K562 (cell line): ENCODE measurements around the gene NR6A1. TPM values are rescaled to one million over a fixed set of nuclear protein-coding genes. Genes with fewer than 3 reads are reported as not detected.

ENCODE experiments used
- ATAC-seq: fragments of 200-7000 bp; cut with Tn5 transposase; 3 replicates; pipeline ENCODE4 v1.9.1; 2020; ENCODE audit warnings: moderate library complexity
- BruUV-seq: library from RNA; stranded (reverse); fragments of 400-500 nt; replicated peaks from 2 replicates; lab custom pipeline; 2021; lab: Mats Ljungman, UMichigan
- CTCF ChIA-PET: fragments of 300-600 bp; formaldehyde crosslinking; extraction: SDS; loops from one replicate; lab custom pipeline; 2021; ENCODE audit warnings: low intra/inter-chr PET ratio; lab: Yijun Ruan, JAX
- POLR2A ChIA-PET: fragments of 300-600, 350-650 bp; sonication (Branson Sonifier 250); formaldehyde crosslinking; extraction: SDS; loops from one replicate; lab custom pipeline; 2021; ENCODE audit warnings: antibody characterized with exemption, inconsistent platforms; lab: Yijun Ruan, JAX
- DNase-seq, 4 experiments: peaks; one replicate each; pipeline versions ENCODE4 v3.0.0 to v3.0.0-alpha.2; 2011 to 2018; ENCODE audit warnings: low spot score in 3 of 4, mixed read lengths in 3 of 4; ENCODE audit errors: extremely low read depth in 1 of 4
- FAIRE-seq: peaks from 2 replicates; lab custom pipeline; 2011; peaks lifted over from hg19 to GRCh38; lab: Jason Lieb, UNC
- H2AFZ ChIP-seq: 2 replicates; pipeline ENCODE4 v1.6.0; 2011; ENCODE audit warnings: low read depth, low read length, control low read depth, inconsistent platforms
- H3K27ac ChIP-seq: fragments of 200-600 bp; 3 replicates; pipeline ENCODE4 v1.8.0; 2011; ENCODE audit warnings: low read depth, mild to moderate bottlenecking, control low read depth, inconsistent platforms, low read length, moderate library complexity, mixed read lengths; ENCODE audit errors: extremely low read depth
- H3K27me3 ChIP-seq, 2 experiments: fragments of 300-600 bp in 1 of 2; 2 replicates in 1 of 2; 3 replicates in 1 of 2; pipeline versions ENCODE4 v1.6.0 to v1.8.0; 2011; ENCODE audit warnings: inconsistent platforms in 2 of 2, low read length in 2 of 2, mild to moderate bottlenecking in 1 of 2, mixed read lengths in 1 of 2, moderate library complexity in 1 of 2; ENCODE audit not compliant: control insufficient read depth in 2 of 2, insufficient read depth in 2 of 2
- H3K36me3 ChIP-seq: fragments of 300-600 bp; 3 replicates; pipeline ENCODE4 v1.8.0; 2011; ENCODE audit warnings: mild to moderate bottlenecking, low read length, inconsistent platforms; ENCODE audit not compliant: control insufficient read depth, insufficient read depth
- H3K4me1 ChIP-seq, 2 experiments: fragments of 200-600 bp in 1 of 2; replicated peaks in 1 of 2; 2 replicates in 1 of 2; 3 replicates in 1 of 2; pipeline versions ENCODE4 v1.5.1 to v1.8.0; 2011; ENCODE audit warnings: inconsistent platforms in 2 of 2, low read length in 2 of 2, mild to moderate bottlenecking in 1 of 2, mixed read lengths in 1 of 2, moderate library complexity in 1 of 2; ENCODE audit not compliant: control insufficient read depth in 2 of 2, insufficient read depth in 2 of 2
- H3K4me2 ChIP-seq: 2 replicates; pipeline ENCODE4 v1.6.1; 2011; ENCODE audit warnings: low read length, control low read depth, inconsistent platforms, mixed read lengths; ENCODE audit not compliant: insufficient read depth
- H3K4me3 ChIP-seq: fragments of 200-600 bp; sonication (generic), shearing (Covaris generic); 2 replicates; pipeline ENCODE4 v1.5.1; 2016; ENCODE audit warnings: control low read depth, inconsistent platforms
- H3K79me2 ChIP-seq: fragments of 200-600 bp; 3 replicates; pipeline ENCODE4 v1.8.0; 2011; ENCODE audit warnings: low read length, inconsistent platforms; ENCODE audit not compliant: control insufficient read depth, insufficient read depth
- H3K9ac ChIP-seq, 2 experiments: 2 replicates each; pipeline versions ENCODE4 v1.6.0 to v1.6.1; 2011; ENCODE audit warnings: low read depth in 2 of 2, low read length in 2 of 2, control low read depth in 1 of 2, inconsistent platforms in 1 of 2, mild to moderate bottlenecking in 1 of 2, mixed read lengths in 1 of 2; ENCODE audit not compliant: insufficient read depth in 1 of 2
- H3K9me1 ChIP-seq: one replicate; pipeline ENCODE4 v1.6.0; 2011; ENCODE audit warnings: inconsistent platforms, mild to moderate bottlenecking, low read length, moderate library complexity; ENCODE audit not compliant: control insufficient read depth, insufficient read depth
- H3K9me3 ChIP-seq: replicated peaks from 2 replicates; pipeline ENCODE4 v1.5.1; 2011; ENCODE audit warnings: low read depth, low read length, inconsistent platforms; ENCODE audit not compliant: control insufficient read depth, insufficient read depth
- H4K20me1 ChIP-seq: replicated peaks from 2 replicates; pipeline ENCODE4 v1.6.1; 2011; ENCODE audit warnings: low read length, inconsistent platforms, mixed read lengths; ENCODE audit not compliant: control insufficient read depth, insufficient read depth
- BRD4 ChIP-seq: fragments of 200-600 bp; sonication (generic); IDR thresholded peaks from 2 replicates; pipeline ENCODE4 v1.6.1; 2017; ENCODE audit warnings: inconsistent platforms
- L3MBTL2 ChIP-seq: fragments of 450-650 bp; IDR thresholded peaks from 2 replicates; pipeline ENCODE4 v1.6.1; 2016; ENCODE audit warnings: mild to moderate bottlenecking, moderate library complexity
- SMARCB1 ChIP-seq: IDR thresholded peaks from 2 replicates; pipeline ENCODE4 v1.6.1; 2011; ENCODE audit warnings: improper control_type of control experiment, low read depth; ENCODE audit not compliant: insufficient read length
- SP1 ChIP-seq: sonication (generic); formaldehyde crosslinking; IDR thresholded peaks from 2 replicates; pipeline ENCODE4 v1.8.1; 2022; ENCODE audit warnings: mild to moderate bottlenecking, missing genetic modification reagents
- ZNF263 ChIP-seq: sonication (generic); formaldehyde crosslinking; IDR thresholded peaks from 2 replicates; pipeline ENCODE4 v1.8.0; 2022; ENCODE audit warnings: mild to moderate bottlenecking, missing genetic modification reagents, borderline replicate concordance
- WGBS: fragments of 100-300 bp; shearing (Covaris generic); methylation state at CpG from one replicate; pipeline ENCODE4 v1.1.6; 2016; ENCODE audit warnings: low coverage, mixed read lengths; ENCODE audit not compliant: insufficient coverage; ENCODE audit errors: missing lambda C conversion rate; 5-methylcytosine and 5-hydroxymethylcytosine counted together
- in situ Hi-C: fragments of 300-500 bp; cut with MboI; formaldehyde crosslinking; loops from 4 replicates; pipeline ENCODE4 v1.15.0; 2018; ENCODE audit warnings: inconsistent platforms, mixed read lengths
- intact Hi-C: fragments of 100-400 bp; cut with micrococcal nuclease; formaldehyde crosslinking; loops from 2 replicates; pipeline ENCODE4 v1.14.2; 2022
- polyA plus RNA-seq, 8 experiments: library from polyadenylated mRNA; depleted of rRNA in 4 of 8; stranded (reverse) in 5 of 8; unstranded in 3 of 8; fragments of >200 nt; fragmentation: Nextera tagmentation in 2 of 8; fragmentation: Illumina TruSeq in 1 of 8; extraction: Ambion mirVana in 2 of 8; extraction: Trizol in 1 of 8; gene quantifications; 2 replicates each; pipeline versions ENCODE4 v1.2.1 to v1.2.3, GENCODE V29; 2011 to 2014; ENCODE audit warnings: inconsistent platforms in 1 of 8, missing spikeins in 1 of 8
- total RNA-seq, 7 experiments: library from RNA; depleted of rRNA in 6 of 7; stranded (reverse); fragments of >200 nt in 6 of 7; fragmentation: Illumina TruSeq in 2 of 7; extraction: Trizol in 2 of 7; gene quantifications; 2 replicates each; pipeline versions ENCODE4 v1.2.1 to v1.2.3, GENCODE V29; 2011 to 2021; ENCODE audit warnings: low replicate concordance in 1 of 7
- TF ChIP-seq, protein P1 (sequence below): IDR thresholded peaks from 2 replicates; pipeline ENCODE4 v1.6.1; 2011; ENCODE audit warnings: borderline replicate concordance, low read depth, mild to moderate bottlenecking, moderate library complexity, low read length; ENCODE audit not compliant: insufficient read depth, poor library complexity, severe bottlenecking

The NR6A1 gene
- total and polyA plus RNA-seq, 9 of the 15 experiments (the other 6 are each of a cell fraction or from before 2014, with no cell fraction given), result 9.7 to 55.4 (median 28.3) TPM

DNA sequence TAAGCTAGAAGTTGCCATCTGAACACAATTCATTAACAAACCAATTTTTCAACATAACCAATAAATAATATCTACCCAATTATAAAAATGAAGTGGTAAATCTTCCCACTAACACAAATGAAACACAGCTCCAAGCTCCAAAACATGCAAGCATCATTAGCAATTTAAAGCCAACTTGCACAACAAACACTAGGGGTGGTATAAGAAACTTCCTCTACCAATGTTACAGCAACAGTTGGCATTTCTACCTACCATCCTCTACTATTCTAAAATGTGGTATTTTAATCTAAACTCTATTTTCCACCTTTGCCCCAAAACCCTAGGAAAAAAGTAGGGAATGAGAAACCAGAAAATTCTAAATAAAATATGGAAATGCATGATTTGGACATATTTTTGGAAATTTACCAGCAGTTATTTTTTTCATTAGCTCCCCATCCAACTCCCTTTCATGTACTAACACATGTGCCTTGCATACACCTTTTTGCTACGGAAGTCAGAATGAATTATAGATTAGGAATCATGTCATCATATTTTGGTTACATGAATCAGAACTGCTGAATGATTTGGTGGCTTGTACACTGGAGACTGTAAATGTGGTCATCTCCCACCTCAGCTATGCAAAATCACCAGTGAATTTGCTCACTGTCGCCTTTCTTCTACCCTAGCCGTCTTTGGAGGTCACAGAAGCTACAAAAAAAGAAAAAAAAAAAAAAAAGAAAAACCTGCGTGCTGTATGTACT lies 4.1 kb downstream of the NR6A1 start (continued):
- TF ChIP-seq ZNF263, result no peak
- no peak for TF ChIP-seq L3MBTL2
- peak; percentile 62 for TF ChIP-seq SMARCB1
- TF ChIP-seq, protein P1, sequence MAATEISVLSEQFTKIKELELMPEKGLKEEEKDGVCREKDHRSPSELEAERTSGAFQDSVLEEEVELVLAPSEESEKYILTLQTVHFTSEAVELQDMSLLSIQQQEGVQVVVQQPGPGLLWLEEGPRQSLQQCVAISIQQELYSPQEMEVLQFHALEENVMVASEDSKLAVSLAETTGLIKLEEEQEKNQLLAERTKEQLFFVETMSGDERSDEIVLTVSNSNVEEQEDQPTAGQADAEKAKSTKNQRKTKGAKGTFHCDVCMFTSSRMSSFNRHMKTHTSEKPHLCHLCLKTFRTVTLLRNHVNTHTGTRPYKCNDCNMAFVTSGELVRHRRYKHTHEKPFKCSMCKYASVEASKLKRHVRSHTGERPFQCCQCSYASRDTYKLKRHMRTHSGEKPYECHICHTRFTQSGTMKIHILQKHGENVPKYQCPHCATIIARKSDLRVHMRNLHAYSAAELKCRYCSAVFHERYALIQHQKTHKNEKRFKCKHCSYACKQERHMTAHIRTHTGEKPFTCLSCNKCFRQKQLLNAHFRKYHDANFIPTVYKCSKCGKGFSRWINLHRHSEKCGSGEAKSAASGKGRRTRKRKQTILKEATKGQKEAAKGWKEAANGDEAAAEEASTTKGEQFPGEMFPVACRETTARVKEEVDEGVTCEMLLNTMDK, result no peak

DNA sequence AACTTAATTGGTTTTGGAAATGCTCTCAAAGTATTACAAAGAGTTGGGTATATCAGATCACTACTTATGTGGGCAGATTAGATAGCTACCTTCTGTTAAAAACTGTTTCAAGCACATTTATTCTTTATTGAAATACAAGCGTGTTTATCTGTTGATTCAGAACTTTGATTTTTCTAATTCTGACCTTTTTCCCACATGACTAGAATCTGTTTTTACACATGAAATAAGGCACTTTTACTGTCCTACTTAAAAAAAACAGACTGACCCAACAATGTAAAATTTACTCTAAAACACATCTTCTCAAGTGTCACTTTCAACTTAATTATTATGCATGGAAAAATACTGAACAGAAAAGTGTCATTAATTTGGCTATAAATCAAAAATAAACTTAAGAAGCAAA lies 4.8 kb downstream of the NR6A1 start:
- 43% methylated on average over 1 of the region's 1 CpG for WGBS
- ATAC-seq (no peak), DNase-seq (no peak), FAIRE-seq (no peak)
- no TSS peak for BruUV-seq
- Histone ChIP-seq H3K4me2 (no peak overlapping the region), H3K36me3 (0 out of 3 replicates have a peak, but pooled peaks cover 2% of the 10 kb centered on the region), H2AFZ (no peak overlapping the region), H4K20me1 (peaks cover 6% of the 10 kb centered on the region; the same call in 1 of the 2 replicates), H3K9me1 (no peaks in the 10 kb centered on the region), H3K27me3 (no peaks in the 10 kb centered on the region), H3K79me2 (peaks cover 95% of the 10 kb centered on the region), H3K9me3 (no peaks in the 10 kb centered on the region), H3K4me1 (peaks cover 9 to 22% of the 10 kb centered on the region in 2 experiments; a peak in 4 of 5 replicates), H3K4me3 (no peak overlapping the region), H3K9ac (no peak overlapping the region), H3K27ac (no peak overlapping the region)
- in situ Hi-C loops, result no loop called here
- no peak for TF ChIP-seq BRD4
- TF ChIP-seq L3MBTL2, result no peak
- no peak for TF ChIP-seq SP1
- ChIA-PET POLR2A (interaction anchor here (0.6 to 1.8 kb wide), 5 partner anchors 9 to 106 kb away, joined by 3 to 6 read pairs (median 3); partner anchors contain the start of genes ARPC5L and RPL35), CTCF (interaction anchor here (3.0 kb wide), 1 partner anchor 55 kb away, joined by 22 read pairs; no protein-coding TSS in a partner anchor)
- intact Hi-C loops, result no loop called here
